ENCODE measurements around the gene BCAT1.
"Not testable (repeated sequence)": the region's sequence is repeated elsewhere in the genome, so short reads cannot be mapped to it uniquely, and the experiment has no call there.

The BCAT1 gene

DNA sequence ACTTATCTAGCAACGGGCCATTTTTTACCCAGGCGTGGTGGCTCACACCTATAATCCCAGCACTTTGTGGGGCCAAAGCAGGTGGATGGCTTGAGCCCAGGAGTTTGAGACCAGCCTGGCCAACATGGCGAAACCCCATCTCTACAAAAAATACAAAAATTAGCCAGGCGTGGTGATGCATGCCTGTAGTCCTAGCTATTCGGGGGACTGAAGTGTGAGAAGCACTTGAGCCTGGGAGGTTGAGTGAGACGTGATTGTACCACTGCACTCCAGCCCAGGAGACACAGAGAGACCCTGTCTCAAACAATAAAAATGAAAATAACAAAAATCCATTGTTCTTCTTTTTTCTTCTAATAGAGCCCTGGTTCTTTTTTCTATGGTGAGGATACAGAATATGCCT is 7.5 kb upstream of the BCAT1 start:
- not testable (repeated sequence) for DNase-seq

DNA sequence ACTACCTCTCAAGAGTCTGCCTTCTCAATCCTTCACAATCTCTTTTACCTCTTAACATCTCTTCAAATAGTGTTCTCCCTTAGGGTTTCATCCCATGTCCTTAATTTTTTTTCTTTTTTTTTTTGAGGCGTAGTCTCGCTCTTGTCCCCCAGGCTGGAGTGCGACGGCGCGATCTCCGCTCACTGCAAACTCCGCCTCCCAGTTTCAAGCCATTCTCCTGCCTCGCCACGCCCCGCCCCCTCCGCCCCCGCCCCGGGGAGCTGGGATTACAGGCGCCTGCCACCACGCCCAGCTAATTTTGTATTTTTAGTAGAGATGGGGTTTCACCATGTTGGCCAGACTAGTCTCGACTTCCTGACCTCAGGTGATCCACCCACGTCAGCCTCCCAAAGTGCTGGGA is 7.0 kb upstream of the BCAT1 start:
- DNase-seq: no peak

DNA sequence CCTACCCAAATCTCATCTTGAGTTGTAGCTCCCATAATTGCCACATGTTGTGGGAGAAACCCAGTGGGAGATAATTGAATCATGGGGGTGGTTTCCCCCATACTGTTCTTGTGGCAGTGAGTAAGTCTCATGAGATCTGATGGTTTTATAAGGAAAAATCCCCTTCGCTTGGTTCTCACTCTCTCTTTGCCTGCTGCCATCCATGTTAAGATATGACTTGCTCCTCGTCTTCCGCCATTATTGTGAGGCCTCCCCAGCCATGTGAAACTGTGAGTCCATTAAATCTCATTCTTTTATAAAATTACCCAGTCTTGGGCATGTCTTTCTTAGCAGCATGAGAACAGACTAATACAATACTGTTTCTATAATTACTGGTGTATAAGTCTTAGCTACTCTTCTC is 6.5 kb upstream of the BCAT1 start:
- DNase-seq: no peak

DNA sequence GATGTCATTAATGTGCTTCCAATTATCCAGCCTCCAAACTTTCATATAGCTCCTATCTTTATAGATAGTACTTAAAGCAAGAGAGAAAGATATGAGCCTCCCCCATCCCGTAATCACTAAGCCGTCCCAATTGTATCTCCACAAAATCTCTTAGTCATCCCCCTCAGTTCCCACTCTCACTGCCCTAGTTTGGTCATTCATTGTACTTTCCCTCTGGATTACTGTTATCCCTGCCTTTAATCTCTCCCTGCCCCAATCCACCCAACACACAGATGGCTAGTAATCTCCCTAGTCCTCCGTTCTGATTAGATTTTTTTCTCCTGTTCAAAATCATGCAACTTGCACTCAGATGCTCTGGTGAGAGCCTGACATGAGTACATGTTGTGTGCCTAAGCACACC is 5.4 kb upstream of the BCAT1 start:
- no peak for DNase-seq

DNA sequence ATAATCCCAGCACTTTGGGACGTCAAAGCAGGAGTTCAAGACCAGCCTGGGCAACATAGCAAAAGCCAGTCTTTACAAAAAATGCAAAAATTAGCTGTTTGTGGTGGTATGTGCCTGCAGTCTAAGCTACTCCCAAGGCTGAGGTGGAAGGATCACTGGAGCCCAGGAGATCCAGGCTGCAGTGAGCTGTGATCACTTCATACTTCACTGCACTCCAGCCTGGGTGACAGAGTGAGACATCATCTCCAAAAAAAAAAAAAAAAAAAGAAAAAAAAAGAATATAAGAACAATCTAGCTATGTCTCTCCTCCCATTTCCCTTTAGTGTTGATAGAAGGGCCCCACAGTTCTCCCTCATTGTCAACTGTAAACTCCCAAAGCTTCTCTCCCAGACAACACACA is 3.5 kb upstream of the BCAT1 start:
- DNase-seq: no peak

DNA sequence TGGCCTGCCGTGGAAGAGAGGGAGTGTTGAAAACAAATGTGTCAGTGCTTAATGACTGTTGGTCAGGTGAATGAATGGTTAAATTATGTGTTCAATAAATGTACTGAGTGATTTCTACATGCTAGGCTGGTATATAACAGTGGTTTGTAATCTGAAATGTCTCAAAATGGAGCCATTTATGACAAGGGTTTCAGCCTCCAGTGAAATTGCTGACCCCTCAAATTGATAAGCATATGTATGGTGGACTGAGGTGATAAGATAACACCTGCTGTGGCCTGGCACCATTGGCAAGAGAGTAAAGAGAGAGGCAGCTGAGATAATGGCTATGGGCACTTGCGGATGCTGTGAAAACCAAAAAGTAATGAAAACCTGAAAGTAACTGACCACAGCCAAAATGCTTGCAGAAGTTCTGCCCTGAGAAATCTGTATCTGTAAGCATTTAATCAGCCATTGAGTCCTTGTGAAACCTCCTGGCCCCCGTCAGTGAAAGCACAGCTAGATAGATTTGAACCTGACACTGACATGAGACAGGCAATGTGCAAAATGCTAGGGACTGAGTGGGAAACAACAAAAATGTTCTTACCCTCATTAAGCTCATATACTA is 1.4 kb upstream of the BCAT1 start:
- DNase-seq: no peak

DNA sequence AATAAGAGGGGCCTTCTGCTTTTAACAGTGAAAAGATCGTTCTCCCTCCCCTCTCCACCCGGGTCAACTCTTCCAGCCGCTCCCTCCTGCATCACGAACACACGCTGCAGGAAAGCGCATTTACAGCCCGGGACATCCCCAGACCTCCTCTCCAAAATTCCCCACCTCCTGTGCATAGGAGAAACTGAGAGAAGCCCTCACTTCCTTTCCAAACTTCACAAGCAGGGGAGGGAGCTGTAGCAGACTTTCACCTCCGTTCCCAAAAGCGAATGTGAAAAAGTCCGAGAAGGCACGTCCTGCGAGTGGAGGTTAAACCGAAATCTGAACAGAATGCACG is 513 bp downstream of the BCAT1 start:
- DNase-seq: no peak

DNA sequence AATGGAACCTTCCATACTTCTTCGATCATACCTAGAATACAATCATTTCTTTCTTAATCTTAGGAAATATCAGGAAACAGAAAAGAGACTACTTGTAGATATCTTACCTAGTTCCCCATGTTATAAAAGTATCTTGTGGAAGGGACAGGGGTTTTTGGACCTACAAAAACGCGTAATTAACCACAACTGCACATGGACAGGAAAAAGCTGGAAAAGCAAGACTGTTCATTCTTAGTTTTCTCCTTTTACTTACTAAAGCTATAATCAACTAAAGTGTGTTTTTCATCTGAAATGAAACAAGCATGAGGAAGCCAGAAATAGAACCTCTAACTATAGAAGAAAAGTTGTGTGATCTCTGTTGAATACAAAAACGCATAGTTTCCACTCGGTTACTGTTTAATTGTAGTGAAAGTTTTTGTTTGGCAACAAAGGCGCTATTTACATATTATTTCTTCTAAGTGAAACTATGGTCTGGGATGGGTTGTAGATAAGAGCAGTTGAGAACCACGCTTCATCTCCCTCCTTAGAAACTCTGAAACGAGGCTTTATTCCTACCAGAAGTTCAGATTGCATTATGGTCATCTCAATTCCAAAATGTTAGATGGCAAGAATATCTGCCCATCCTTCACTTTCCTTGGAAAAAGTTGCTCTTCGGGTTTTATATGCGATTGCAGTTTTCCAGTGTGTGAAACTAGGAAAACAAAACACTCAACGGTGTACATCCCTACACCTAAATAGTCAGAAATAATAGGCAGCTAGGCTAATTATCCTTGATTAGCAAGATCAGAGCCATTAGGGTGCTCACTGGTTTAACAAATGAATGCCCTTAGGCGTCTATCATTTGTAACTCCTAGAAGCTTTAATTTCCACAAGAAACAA is 1.1 kb downstream of the BCAT1 start:
- no peak for DNase-seq

DNA sequence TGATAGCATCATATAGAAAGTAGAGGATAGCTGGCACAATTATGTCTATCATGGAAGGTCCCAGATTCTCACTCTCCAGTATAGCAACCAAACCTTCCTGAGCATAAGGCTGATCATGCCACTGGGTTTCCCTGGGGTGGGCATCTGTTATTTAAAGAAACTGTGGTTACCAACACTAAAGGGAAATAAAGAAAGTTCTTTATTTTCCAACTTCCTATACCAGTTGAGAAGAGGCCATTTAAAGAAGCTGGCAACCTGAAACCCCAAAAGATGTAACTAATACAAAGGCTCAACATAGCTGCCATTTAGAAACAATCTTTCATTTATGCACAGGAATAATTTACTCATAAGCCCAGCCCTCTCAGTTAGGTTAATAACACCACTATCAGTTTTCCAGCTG is 3.1 kb downstream of the BCAT1 start:
- no peak for DNase-seq

DNA sequence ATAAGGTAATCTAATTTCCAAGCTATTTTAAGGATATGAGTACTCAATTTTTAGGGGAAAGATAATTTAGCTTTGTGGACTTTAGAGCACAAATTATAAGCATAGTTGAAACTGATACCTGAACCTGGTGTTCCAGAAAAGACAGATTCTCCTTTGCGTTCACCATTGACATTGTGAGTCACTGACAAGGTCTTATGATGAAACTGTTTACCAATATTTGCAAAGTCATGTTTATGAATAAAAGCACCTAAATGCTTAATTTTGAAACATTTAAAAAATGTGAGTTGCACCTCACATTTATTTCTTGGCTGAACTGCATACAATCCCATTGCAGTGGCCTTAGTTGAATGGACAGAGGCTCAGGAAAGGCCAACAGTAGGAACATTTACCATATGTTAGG is 3.9 kb downstream of the BCAT1 start:
- DNase-seq: no peak

DNA sequence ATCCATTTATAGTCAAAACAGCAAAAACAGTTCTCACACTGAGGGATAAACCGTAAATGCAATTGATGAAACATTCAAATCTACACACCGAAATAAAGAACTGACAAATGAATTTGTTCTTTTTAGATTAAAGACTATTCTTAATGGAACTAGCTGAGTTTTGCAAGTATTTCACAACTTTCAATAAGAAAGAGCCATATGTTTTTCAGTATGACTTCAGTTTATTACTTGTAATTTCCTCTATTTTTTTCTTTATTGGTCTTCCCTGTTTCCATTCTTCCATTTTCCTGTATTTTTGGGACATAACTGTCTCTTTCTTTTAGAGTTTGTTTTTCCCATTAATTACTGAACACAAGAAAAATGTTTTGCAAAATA is 4.3 kb downstream of the BCAT1 start:
- no peak for DNase-seq

DNA sequence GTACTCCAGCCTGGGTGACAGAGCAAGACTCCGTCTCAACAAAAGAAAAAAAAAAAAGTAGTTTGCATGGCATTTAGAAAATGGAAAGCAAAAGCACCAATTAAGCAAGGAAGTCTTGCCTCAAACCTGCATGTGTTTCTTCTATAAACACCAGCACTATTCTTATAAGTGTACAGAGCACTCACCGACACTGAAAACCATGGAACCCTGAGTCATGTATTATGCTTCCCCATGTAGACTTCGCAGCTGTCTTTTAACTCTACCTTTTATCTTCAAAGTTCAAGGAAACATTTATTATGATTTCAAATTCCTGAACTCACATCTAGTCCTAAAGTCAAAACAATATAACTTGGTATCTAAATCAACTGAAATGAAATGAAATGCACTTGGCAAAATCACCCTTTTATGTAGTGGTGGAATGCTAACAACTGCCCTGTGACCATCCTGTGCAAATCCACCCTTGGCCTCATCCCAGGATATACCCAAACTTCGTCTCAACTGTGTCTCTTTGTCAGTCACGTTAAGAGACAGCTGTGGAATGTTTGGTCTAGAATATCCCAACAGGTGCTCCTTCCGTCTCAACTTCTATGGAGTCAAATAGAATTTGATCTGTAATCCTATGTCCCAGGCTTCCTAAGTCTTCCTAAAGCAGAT is 4.8 kb downstream of the BCAT1 start:
- no peak for DNase-seq

DNA sequence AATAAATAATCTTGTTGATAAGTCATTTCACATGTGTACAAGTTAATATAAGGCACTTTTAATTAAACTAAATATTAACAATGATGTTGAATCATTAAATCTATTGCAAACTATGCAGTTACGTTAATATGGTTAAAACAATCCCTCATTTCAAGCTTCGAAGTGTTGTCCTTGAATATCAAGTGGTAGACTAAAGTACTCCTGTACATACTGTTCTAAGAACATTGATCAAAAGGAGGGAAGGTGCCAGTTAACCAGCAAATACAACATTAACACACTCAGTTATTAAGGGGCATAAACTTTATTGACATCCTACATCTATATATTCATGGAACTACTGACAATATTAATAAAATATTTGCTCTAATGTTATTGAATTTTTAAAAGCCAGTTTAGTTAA is 8.7 kb downstream of the BCAT1 start:
- no peak for DNase-seq

DNA sequence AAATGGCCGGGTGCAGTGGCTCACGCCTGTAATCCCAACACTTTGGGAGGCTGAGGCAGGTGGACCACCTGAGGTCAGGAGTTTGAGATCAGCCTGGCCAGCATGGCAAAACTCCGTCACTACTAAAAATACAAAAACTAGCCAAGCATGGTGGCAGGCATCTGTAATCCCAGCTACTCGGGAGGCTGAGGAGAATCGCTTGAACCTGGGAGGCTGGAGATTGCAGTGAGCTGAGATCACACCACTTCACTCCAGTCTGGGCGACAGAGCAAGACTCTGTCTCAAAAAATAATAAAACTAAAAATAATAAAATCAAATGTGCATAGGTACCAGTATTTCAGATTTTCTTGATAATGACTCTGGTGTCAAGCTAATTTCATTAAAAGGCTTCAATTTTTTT is 9.3 kb downstream of the BCAT1 start:
- not testable (repeated sequence) for DNase-seq

DNA sequence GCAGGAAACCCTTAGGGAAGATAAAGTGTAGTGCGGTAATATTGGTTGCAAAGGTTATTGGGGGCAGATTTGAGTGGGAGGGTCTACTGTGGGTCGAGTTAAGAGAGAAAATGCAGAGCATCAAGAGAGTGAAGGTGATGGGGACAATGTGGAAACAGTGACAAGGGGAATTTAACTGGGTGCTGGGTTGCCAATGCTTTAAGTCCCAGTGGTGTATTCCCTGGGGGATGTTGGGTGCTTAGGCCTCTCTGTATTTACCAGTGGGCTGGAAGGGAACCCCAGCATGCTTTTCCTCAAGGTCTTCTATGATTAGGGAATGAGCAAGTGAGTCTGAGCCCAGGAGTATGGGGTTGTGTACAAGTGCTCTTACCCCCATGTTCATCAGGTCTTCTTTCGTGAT is 10.6 kb downstream of the BCAT1 start:
- DNase-seq: no peak

DNA sequence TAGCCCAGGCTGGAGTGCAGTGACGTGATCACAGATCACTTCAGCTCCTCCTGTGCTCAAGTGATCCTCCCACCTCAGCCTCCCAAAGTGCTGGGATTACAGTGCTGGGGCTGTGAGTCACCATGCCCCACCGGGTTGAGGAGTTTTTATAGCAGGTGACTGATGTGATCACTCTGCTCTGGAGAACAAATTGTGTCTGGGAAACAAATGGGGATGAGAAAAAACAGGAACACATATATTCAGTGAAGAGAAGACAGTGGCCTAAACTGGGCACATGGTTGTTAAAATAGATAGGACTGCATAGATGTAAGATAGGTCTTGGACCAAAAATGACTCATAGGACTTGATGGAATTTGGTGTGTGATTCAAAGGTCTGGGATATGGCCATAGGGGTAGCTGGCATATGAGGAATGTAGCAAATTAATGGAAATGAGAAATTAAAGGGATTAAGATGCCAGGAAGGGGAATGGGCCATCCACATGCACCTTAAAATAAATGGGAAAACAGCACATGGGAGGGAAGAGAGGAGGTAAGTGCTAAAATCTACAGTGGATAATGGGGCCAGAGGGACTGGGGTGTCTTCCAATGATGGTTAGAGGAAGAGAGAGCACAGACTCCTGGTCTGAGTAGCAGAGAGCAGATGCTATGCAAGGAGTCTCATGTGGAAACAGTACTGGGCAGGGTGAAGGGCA is 11.2 kb downstream of the BCAT1 start:
- no peak for DNase-seq

DNA sequence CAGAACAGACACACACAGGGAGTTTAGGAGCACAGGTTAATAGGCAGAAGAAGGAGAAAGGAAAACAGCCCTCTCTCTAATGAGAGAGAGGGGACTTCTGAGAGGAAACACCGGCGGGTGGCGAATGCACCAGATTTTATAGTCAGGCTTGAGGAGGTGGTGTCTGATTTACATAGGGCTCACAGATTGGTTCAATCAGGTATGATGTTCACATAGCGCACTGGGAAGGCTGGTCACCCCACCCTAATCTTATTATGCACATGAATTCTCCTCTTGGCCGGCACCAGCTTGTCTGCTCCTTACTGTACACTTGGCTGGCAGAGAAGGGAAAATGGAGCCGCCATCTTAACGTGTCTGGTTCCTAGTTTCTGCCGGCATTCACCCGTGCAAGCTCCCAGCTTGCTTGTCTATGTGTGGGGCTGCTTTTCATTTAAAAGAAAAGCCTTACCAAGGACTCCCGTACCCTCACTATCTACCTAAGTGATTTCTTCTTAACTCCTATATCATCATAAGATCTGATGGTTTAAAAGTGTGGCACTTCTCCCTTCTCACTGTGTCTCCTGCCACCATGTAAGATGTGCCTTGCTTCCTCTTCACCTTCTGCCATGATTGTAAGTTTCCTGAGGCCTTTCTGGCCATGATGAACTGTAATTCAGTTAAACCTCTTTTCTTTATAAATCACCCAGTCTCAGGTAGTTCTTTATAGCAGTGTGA is 15.1 kb downstream of the BCAT1 start:
- DNase-seq: no peak

DNA sequence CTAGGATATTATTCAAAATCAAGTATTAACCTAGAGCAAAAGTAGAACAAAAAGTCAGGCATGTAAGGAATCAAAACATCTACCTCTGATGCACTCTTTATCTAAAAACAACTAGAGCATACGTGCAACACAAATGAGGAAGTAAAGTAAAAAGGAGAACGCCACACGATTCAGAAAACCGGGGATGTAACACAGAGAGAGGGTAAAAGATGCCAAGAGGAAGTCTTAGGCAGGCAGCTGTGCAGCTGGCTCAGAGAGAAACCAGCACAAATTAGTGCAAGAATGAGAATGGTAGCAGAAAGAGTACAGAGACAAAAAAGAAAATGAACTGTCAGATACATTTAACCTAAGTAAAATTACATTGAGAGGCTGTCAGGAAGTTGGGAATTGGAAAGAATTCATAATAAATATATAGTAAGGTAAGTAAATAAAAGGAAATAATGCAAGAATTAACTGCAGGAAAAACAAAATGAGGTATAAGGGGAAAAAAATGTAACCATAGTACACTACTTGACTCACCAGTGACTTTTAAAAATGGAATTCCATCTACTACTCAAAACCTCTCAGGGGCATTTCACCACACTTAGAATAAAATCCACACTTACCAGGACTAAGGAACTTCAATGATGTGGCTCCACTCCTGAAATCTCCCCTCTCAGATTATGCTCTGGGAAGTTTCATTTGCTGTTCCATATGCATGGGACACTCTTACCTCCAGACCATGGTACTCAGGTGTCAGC is 17.1 kb downstream of the BCAT1 start:
- no peak for DNase-seq

DNA sequence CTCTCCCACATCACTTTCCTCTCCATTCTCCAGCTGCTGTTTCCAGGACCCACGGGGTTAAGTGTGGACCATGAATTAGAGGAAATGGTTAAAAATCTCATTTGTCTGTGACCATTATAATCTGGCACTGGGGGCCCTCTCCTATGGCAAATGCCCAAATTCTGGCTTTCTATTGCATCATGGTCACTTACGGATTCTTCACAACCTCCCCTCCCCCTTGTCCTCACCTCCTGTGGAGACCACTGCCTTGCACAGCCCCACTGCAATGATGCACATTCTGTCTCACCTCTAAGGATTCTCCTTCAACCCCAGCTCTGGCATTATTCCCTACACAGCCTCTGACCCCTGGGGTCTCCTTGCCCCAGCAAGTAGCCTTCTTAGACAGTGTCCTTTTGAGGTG is 18.9 kb downstream of the BCAT1 start:
- no peak for DNase-seq

DNA sequence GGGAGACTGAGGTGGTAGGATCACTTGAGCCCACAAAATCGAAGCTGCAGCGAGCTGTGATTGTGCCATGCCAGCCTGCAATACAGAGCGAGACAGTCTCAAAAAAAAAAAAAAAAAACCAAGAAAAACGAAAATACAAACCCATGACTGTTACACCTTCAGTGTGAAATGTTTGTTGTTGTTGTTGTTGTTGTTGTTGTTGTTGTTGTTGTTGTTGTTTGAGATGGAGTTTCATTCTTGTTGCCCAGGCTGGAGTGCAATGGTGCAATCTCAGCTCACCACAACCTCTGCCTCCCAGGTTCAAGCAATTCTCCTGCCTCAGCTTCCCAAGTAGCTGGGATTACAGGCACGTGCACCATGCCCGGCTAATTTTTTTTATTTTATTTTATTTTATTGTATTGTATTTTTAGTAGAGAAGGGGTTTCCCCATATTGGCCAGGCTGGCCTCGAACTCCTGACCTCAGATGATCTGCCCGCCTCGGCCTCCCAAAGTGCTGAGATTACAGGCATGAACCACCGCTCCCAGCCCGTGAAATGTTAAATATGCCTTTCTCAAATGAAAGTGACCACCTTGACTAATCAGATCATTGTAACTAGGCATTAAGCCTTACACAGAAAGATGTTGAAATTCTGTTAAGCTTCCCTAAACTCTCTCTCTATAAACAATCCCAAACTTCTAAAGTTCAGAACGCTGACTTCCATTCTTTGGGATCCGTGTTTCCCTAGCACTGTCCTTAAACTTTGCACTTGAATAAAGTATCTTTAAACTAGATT is 20.2 kb downstream of the BCAT1 start:
- DNase-seq: not testable (repeated sequence)

DNA sequence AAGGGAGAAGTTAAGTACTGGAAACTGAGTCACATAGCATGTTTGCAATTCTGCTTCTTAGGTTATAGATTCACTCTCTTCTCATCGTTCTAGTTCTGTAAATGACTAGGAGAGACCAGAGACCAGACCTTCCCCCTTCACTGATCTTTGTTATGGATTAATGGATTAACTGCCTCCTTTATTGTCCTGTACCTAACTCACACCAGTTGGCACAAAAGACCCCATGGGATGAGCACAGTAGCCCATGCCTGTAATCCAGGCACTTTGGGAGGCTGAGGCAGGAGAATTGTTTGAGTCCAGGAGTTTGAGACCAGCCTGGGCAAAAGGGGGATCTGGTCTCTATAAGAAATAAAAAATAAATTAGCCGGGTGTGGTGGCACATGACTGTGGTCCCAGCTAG is 20.8 kb downstream of the BCAT1 start:
- DNase-seq: no peak

DNA sequence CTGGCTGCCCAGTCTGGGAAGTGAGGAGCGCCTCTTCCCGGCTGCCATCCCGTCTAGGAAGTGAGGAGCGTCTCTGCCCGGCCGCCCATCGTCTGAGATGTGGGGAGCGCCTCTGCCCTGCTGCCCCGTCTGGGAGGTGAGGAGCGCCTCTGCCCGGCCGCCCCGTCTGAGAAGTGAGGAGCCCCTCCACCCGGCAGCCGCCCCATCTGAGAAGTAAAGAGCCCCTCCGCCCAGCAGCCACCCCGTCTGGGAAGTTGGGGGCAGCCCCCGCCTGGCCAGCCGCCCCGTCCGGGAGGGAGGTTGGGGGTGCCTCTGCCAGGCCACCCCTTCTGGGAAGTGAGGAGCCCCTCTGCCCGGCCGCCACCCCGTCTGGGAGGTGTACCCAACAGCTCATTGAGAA is 22.8 kb downstream of the BCAT1 start:
- DNase-seq: not testable (repeated sequence)
